Activated naive CD8-positive, alpha-beta T cell treated with anti-CD3 and anti-CD28 coated beads, Interleukin-2, amount 10 ng/mL, durations not matched to agents 7 days and 5 days (primary cell): ENCODE data around the gene ACSM6. TPM values are rescaled to one million over a fixed set of nuclear protein-coding genes. Genes with fewer than 3 reads are reported as not detected.

Experiments used
- ATAC-seq: fragments of 150-1000 bp; cut with Tn5 transposase; one replicate; pipeline ENCODE4 v1.10.0; 2021; ENCODE audit warnings: low read depth, moderate library complexity
- POLR2A ChIA-PET: fragments of 350-600 bp; sonication (Branson Sonifier 250); formaldehyde crosslinking; loops from one replicate; lab custom pipeline; 2021; ENCODE audit warnings: antibody characterized with exemption; lab: Charles Lee
- DNase-seq: peaks from one replicate; pipeline ENCODE4 v3.0.0; 2021
- H3K27ac Mint-ChIP-seq: one replicate; pipeline ENCODE4 v1.8.0; 2022; ENCODE audit warnings: mild to moderate bottlenecking, mixed read lengths
- H3K27me3 Mint-ChIP-seq: one replicate; pipeline ENCODE4 v1.8.0; 2022; ENCODE audit warnings: mild to moderate bottlenecking, moderate library complexity, mixed read lengths
- H3K36me3 Mint-ChIP-seq: one replicate; pipeline ENCODE4 v1.8.0; 2021; ENCODE audit warnings: mild to moderate bottlenecking, mixed read lengths
- H3K4me1 Mint-ChIP-seq: one replicate; pipeline ENCODE4 v1.8.0; 2021; ENCODE audit warnings: mixed read lengths
- H3K4me3 Mint-ChIP-seq: one replicate; pipeline ENCODE4 v1.8.0; 2022; ENCODE audit warnings: mild to moderate bottlenecking, moderate library complexity, mixed read lengths
- H3K9me3 Mint-ChIP-seq: one replicate; pipeline ENCODE4 v1.8.0; 2021; ENCODE audit warnings: mixed read lengths
- total RNA-seq, 2 experiments: library from RNA; stranded (reverse); gene quantifications; one replicate each; pipeline ENCODE4 v1.2.3, GENCODE V29; 2021

The ACSM6 gene
- total RNA-seq, 2 experiments from 2014 or later = not detected

- ATAC-seq (no peak), DNase-seq (no peak)
- POLR2A ChIA-PET = no interaction called here
- H3K4me3 Mint-ChIP-seq = no peak overlapping the region
- H3K36me3 Mint-ChIP-seq = peaks cover 2% of the 10 kb centered on the region
- no peak overlapping the region for H3K27ac Mint-ChIP-seq
- H3K9me3 Mint-ChIP-seq = peaks cover 4% of the 10 kb centered on the region
- H3K4me1 Mint-ChIP-seq = no peaks in the 10 kb centered on the region
- peaks cover 49% of the 10 kb centered on the region for H3K27me3 Mint-ChIP-seq
Measured at GRCh38 chr10:95256268-95256667, 62.2 kb downstream of the ACSM6 start.

- no peak for ATAC-seq
- H3K27me3 Mint-ChIP-seq = peaks cover 36% of the 10 kb centered on the region
- peaks cover 2% of the 10 kb centered on the region for H3K36me3 Mint-ChIP-seq
- H3K4me1 Mint-ChIP-seq = no peaks in the 10 kb centered on the region
- H3K27ac Mint-ChIP-seq = no peak overlapping the region
- POLR2A ChIA-PET = no interaction called here
- no peak overlapping the region for H3K4me3 Mint-ChIP-seq
- peaks cover 4% of the 10 kb centered on the region for H3K9me3 Mint-ChIP-seq
- no peak for DNase-seq
Measured at GRCh38 chr10:95257849-95258248, 63.8 kb downstream of the ACSM6 start.

- no peak for DNase-seq
- Mint-ChIP-seq H3K4me3 (no peak overlapping the region), H3K27me3 (peaks cover 25% of the 10 kb centered on the region), H3K9me3 (peaks cover 4% of the 10 kb centered on the region), H3K36me3 (peaks cover 2% of the 10 kb centered on the region), H3K4me1 (no peaks in the 10 kb centered on the region), H3K27ac (no peak overlapping the region)
- ATAC-seq = no peak
- POLR2A ChIA-PET = no interaction called here
Measured at GRCh38 chr10:95260397-95260881, 66.4 kb downstream of the ACSM6 start.

GRCh38 chr10:95260909-95261552 is 67.0 kb downstream of the ACSM6 start:
- Mint-ChIP-seq H3K4me1 (no peaks in the 10 kb centered on the region), H3K4me3 (no peak overlapping the region), H3K27me3 (peaks cover 21% of the 10 kb centered on the region), H3K9me3 (peaks cover 2% of the 10 kb centered on the region), H3K27ac (no peak overlapping the region), H3K36me3 (peaks cover 2% of the 10 kb centered on the region)
- POLR2A ChIA-PET = no interaction called here
- ATAC-seq = no peak
- no peak for DNase-seq

GRCh38 chr10:95261926-95262325 is 67.9 kb downstream of the ACSM6 start:
- H3K27ac Mint-ChIP-seq = no peak overlapping the region
- ATAC-seq (no peak), DNase-seq (no peak)
- peaks cover 2% of the 10 kb centered on the region for H3K36me3 Mint-ChIP-seq
- no peak overlapping the region for H3K4me3 Mint-ChIP-seq
- peaks cover 2% of the 10 kb centered on the region for H3K9me3 Mint-ChIP-seq
- H3K27me3 Mint-ChIP-seq = peaks cover 23% of the 10 kb centered on the region
- POLR2A ChIA-PET = no interaction called here
- no peaks in the 10 kb centered on the region for H3K4me1 Mint-ChIP-seq

GRCh38 chr10:95262763-95263518 is 68.9 kb downstream of the ACSM6 start:
- Mint-ChIP-seq H3K27ac (no peak overlapping the region), H3K27me3 (peaks cover 15% of the 10 kb centered on the region), H3K4me3 (no peak overlapping the region), H3K4me1 (no peaks in the 10 kb centered on the region), H3K9me3 (no peaks in the 10 kb centered on the region), H3K36me3 (no peaks in the 10 kb centered on the region)
- no peak for DNase-seq
- POLR2A ChIA-PET = no interaction called here
- no peak for ATAC-seq

GRCh38 chr10:95263864-95264226 is 69.8 kb downstream of the ACSM6 start:
- no peak for DNase-seq
- no peak for ATAC-seq
- H3K27me3 Mint-ChIP-seq = peaks cover 14% of the 10 kb centered on the region
- POLR2A ChIA-PET = no interaction called here
- H3K27ac Mint-ChIP-seq = no peak overlapping the region
- H3K9me3 Mint-ChIP-seq = no peaks in the 10 kb centered on the region
- H3K36me3 Mint-ChIP-seq = no peaks in the 10 kb centered on the region
- no peak overlapping the region for H3K4me3 Mint-ChIP-seq
- H3K4me1 Mint-ChIP-seq = no peaks in the 10 kb centered on the region

GRCh38 chr10:95264227-95265051 is 70.4 kb downstream of the ACSM6 start:
- no peaks in the 10 kb centered on the region for H3K9me3 Mint-ChIP-seq
- H3K4me1 Mint-ChIP-seq = no peaks in the 10 kb centered on the region
- peaks cover 17% of the 10 kb centered on the region for H3K27me3 Mint-ChIP-seq
- H3K4me3 Mint-ChIP-seq = no peak overlapping the region
- no peak overlapping the region for H3K27ac Mint-ChIP-seq
- ATAC-seq = no peak
- no peak for DNase-seq
- POLR2A ChIA-PET = no interaction called here
- no peaks in the 10 kb centered on the region for H3K36me3 Mint-ChIP-seq

GRCh38 chr10:95265572-95265971 is 71.5 kb downstream of the ACSM6 start:
- H3K4me1 Mint-ChIP-seq = no peaks in the 10 kb centered on the region
- H3K27me3 Mint-ChIP-seq = peaks cover 17% of the 10 kb centered on the region
- no peaks in the 10 kb centered on the region for H3K9me3 Mint-ChIP-seq
- POLR2A ChIA-PET = no interaction called here
- DNase-seq (no peak), ATAC-seq (no peak)
- H3K4me3 Mint-ChIP-seq = no peak overlapping the region
- no peaks in the 10 kb centered on the region for H3K36me3 Mint-ChIP-seq
- no peak overlapping the region for H3K27ac Mint-ChIP-seq

- ATAC-seq = no peak
- H3K4me1 Mint-ChIP-seq = no peaks in the 10 kb centered on the region
- H3K27me3 Mint-ChIP-seq = peaks cover 15% of the 10 kb centered on the region
- no peaks in the 10 kb centered on the region for H3K9me3 Mint-ChIP-seq
- H3K27ac Mint-ChIP-seq = no peak overlapping the region
- H3K4me3 Mint-ChIP-seq = no peak overlapping the region
- POLR2A ChIA-PET = no interaction called here
- no peak for DNase-seq
- no peaks in the 10 kb centered on the region for H3K36me3 Mint-ChIP-seq
Measured at GRCh38 chr10:95266674-95267095, 72.6 kb downstream of the ACSM6 start.

GRCh38 chr10:95267251-95267650 is 73.2 kb downstream of the ACSM6 start:
- H3K36me3 Mint-ChIP-seq = no peaks in the 10 kb centered on the region
- POLR2A ChIA-PET = no interaction called here
- no peak overlapping the region for H3K27ac Mint-ChIP-seq
- peaks cover 15% of the 10 kb centered on the region for H3K27me3 Mint-ChIP-seq
- H3K4me3 Mint-ChIP-seq = no peak overlapping the region
- no peaks in the 10 kb centered on the region for H3K4me1 Mint-ChIP-seq
- no peak for ATAC-seq
- no peak for DNase-seq
- no peaks in the 10 kb centered on the region for H3K9me3 Mint-ChIP-seq

- Mint-ChIP-seq H3K4me3 (no peak overlapping the region), H3K4me1 (no peaks in the 10 kb centered on the region), H3K36me3 (no peaks in the 10 kb centered on the region), H3K9me3 (no peaks in the 10 kb centered on the region), H3K27me3 (peaks cover 18% of the 10 kb centered on the region), H3K27ac (no peak overlapping the region)
- POLR2A ChIA-PET = no interaction called here
- ATAC-seq (no peak), DNase-seq (no peak)
Measured at GRCh38 chr10:95268438-95268837, 74.4 kb downstream of the ACSM6 start.

- POLR2A ChIA-PET = no interaction called here
- Mint-ChIP-seq H3K27me3 (peaks cover 13% of the 10 kb centered on the region), H3K27ac (no peak overlapping the region), H3K4me3 (no peak overlapping the region), H3K9me3 (no peaks in the 10 kb centered on the region), H3K4me1 (peaks cover 4% of the 10 kb centered on the region), H3K36me3 (no peaks in the 10 kb centered on the region)
- DNase-seq (no peak), ATAC-seq (no peak)
Measured at GRCh38 chr10:95273393-95274312, 79.6 kb downstream of the ACSM6 start.
